GM12878 (cell line): ENCODE results near the gene NF1.

Experiments
- BHLHE40 ChIP-seq, 2 experiments: fragments of 450-650 bp in 1 of 2; IDR thresholded peaks; 2 replicates each; pipeline ENCODE4 v1.6.1; 2011 to 2017; ENCODE audit warnings: low read depth in 2 of 2, borderline replicate concordance in 1 of 2, improper control_type of control experiment in 1 of 2, low read length in 1 of 2, mild to moderate bottlenecking in 1 of 2
- CBFB ChIP-seq: IDR thresholded peaks from 2 replicates; pipeline ENCODE4 v1.6.1; 2016; ENCODE audit warnings: antibody characterized with exemption, low read depth
- CHD2 ChIP-seq: IDR thresholded peaks from 2 replicates; pipeline ENCODE4 v1.6.1; 2011; ENCODE audit warnings: low read depth, low read length, improper control_type of control experiment, borderline replicate concordance
- CTCF ChIP-seq, 3 experiments: IDR thresholded peaks in 2 of 3; conservative IDR thresholded peaks in 1 of 3; 2 replicates each; pipeline ENCODE4 v1.5.1; 2011; ENCODE audit warnings: low read depth in 3 of 3, low read length in 3 of 3, mild to moderate bottlenecking in 3 of 3, control low read depth in 2 of 3, moderate library complexity in 2 of 3, inconsistent platforms in 1 of 3, mixed read lengths in 1 of 3; ENCODE audit not compliant: control insufficient read depth in 2 of 3, insufficient read depth in 1 of 3; ENCODE audit errors: extremely low read depth in 1 of 3
- EP300 ChIP-seq, 2 experiments: fragments of 150-350 bp in 1 of 2; IDR thresholded peaks; 2 replicates each; pipeline ENCODE4 v1.6.1; 2011 to 2012; ENCODE audit warnings: low read depth in 2 of 2, low read length in 2 of 2, borderline replicate concordance in 1 of 2, improper control_type of control experiment in 1 of 2, inconsistent platforms in 1 of 2; ENCODE audit not compliant: control insufficient read depth in 1 of 2
- NFIC ChIP-seq: IDR thresholded peaks from 2 replicates; pipeline ENCODE4 v1.6.1; 2012; ENCODE audit warnings: low read depth, mild to moderate bottlenecking, inconsistent platforms, low read length, moderate library complexity
- NKRF ChIP-seq: fragments of 450-650 bp; conservative IDR thresholded peaks from 2 replicates; pipeline ENCODE4 v1.6.1; 2017; ENCODE audit warnings: mild to moderate bottlenecking, moderate library complexity
- POLR2A ChIP-seq: IDR thresholded peaks from 2 replicates; pipeline ENCODE4 v1.6.1; 2011; ENCODE audit warnings: low read depth, mild to moderate bottlenecking, low read length
- YBX1 ChIP-seq: fragments of 450-650 bp; IDR thresholded peaks from 2 replicates; pipeline ENCODE4 v1.6.1; 2016; ENCODE audit warnings: antibody characterized with exemption
- ZNF217 ChIP-seq: fragments of 450-650 bp; IDR thresholded peaks from 2 replicates; pipeline ENCODE4 v1.6.1; 2017; ENCODE audit warnings: antibody characterized with exemption, mild to moderate bottlenecking
- TF ChIP-seq, protein P1 (sequence below): IDR thresholded peaks from 2 replicates; pipeline ENCODE4 v1.6.1; 2011; ENCODE audit warnings: low read depth, low read length, improper control_type of control experiment, borderline replicate concordance

GRCh38 chr17:31411707-31412285 lies 317.0 kb downstream of the NF1 start:
- no peak for TF ChIP-seq CBFB
- TF ChIP-seq CTCF (IDR thresholded peaks at IDR 0.05 in 2 of 3, conservative IDR thresholded peaks at IDR 0.05 in 1 of 3; ENCODE audit: control insufficient read depth in 2 of 3, extremely low read depth in 1 of 3, insufficient read depth in 1 of 3, low read depth in 3 of 3, low read length in 3 of 3), result no peak
- no peak for TF ChIP-seq NKRF
- no peak for TF ChIP-seq EP300 (IDR thresholded peaks at IDR 0.05; ENCODE audit: borderline replicate concordance in 1 of 2, control insufficient read depth in 1 of 2, low read depth in 2 of 2, low read length in 2 of 2)
- no peak for TF ChIP-seq NFIC
- no peak for TF ChIP-seq CHD2
- no peak for TF ChIP-seq ZNF217
- no peak for TF ChIP-seq POLR2A
- no peak for TF ChIP-seq YBX1
- TF ChIP-seq BHLHE40 (IDR thresholded peaks at IDR 0.05; ENCODE audit: borderline replicate concordance in 1 of 2, low read depth in 2 of 2, low read length in 1 of 2), result no peak
- TF ChIP-seq, protein P1, sequence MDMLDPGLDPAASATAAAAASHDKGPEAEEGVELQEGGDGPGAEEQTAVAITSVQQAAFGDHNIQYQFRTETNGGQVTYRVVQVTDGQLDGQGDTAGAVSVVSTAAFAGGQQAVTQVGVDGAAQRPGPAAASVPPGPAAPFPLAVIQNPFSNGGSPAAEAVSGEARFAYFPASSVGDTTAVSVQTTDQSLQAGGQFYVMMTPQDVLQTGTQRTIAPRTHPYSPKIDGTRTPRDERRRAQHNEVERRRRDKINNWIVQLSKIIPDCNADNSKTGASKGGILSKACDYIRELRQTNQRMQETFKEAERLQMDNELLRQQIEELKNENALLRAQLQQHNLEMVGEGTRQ, result no peak
